Measurements from ENCODE around the gene PEAR1. TPM values are rescaled to one million over a fixed set of nuclear protein-coding genes. Genes with fewer than 3 reads are reported as not detected.

Gene PEAR1
- total RNA-seq, 1 donor from 2014 or later, result 39.8 TPM

GRCh38 chr1:156858959-156859522 lies 34.5 kb upstream of the PEAR1 start, which contains the start of gene INSRR:
TSS of gene INSRR (minus strand) at chr1:156859117. CDS start at chr1:156858621, 496 bp downstream.
- Histone ChIP-seq H3K4me1 (peaks cover 3 to 21% of the 10 kb centered on the region in 2 donors), H3K27ac (no peak within 1 kb of the TSS), H3K36me3 (no peaks in the 10 kb centered on the region), H3K4me3 (peak within 1 kb of the TSS; percentile 20 to 49), H3K9me3 (no peaks in the 10 kb centered on the region), H3K27me3 (peaks cover 13% of the 10 kb centered on the region)
- DNase-seq (ENCODE audit: low spot score in 2 of 2), result no peak
- no peak for TF ChIP-seq CTCF (IDR thresholded peaks at IDR 0.05)
- intact Hi-C loops (cut with DNase I), result no loop called here

GRCh38 chr1:156859523-156860112 lies 33.9 kb upstream of the PEAR1 start:
- Histone ChIP-seq H3K36me3 (no peaks in the 10 kb centered on the region), H3K27ac (no peak overlapping the region), H3K4me3 (peak overlapping the region; percentile 20 to 49), H3K27me3 (peaks cover 13% of the 10 kb centered on the region), H3K4me1 (peaks cover 3 to 21% of the 10 kb centered on the region in 2 donors), H3K9me3 (no peaks in the 10 kb centered on the region)
- DNase-seq (ENCODE audit: low spot score in 2 of 2), result no peak
- TF ChIP-seq CTCF (IDR thresholded peaks at IDR 0.05), result no peak
- intact Hi-C loops (cut with DNase I), result no loop called here

GRCh38 chr1:156860113-156860627 lies 33.3 kb upstream of the PEAR1 start:
- no peak for DNase-seq (ENCODE audit: low spot score in 2 of 2)
- H3K27ac ChIP-seq, result no peak overlapping the region
- peak; percentile 50 to 63 (median 63) for TF ChIP-seq CTCF (IDR thresholded peaks at IDR 0.05)

GRCh38 chr1:156860628-156861423 lies 32.7 kb upstream of the PEAR1 start, which contains the start of gene NTRK1:
TSS of gene NTRK1 (plus strand) at chr1:156860865. CDS start at chr1:156860935, 70 bp downstream.
- Histone ChIP-seq H3K4me3 (peak within 1 kb of the TSS; percentile 20 to 49), H3K9me3 (no peaks in the 10 kb centered on the region), H3K27me3 (peaks cover 13% of the 10 kb centered on the region), H3K36me3 (no peaks in the 10 kb centered on the region), H3K27ac (no peak within 1 kb of the TSS), H3K4me1 (peaks cover 3 to 21% of the 10 kb centered on the region in 2 donors)
- DNase-seq (ENCODE audit: low spot score in 2 of 2), result no peak
- intact Hi-C loops (cut with DNase I), result no loop called here
- TF ChIP-seq CTCF (IDR thresholded peaks at IDR 0.05), result no peak

More at GRCh38 chr1:156860113-156860627, 33.3 kb upstream of the PEAR1 start:
- Histone ChIP-seq H3K27me3 (peaks cover 13% of the 10 kb centered on the region), H3K4me3 (peak overlapping the region; percentile 20 to 49), H3K4me1 (peaks cover 3 to 21% of the 10 kb centered on the region in 2 donors), H3K9me3 (no peaks in the 10 kb centered on the region), H3K36me3 (no peaks in the 10 kb centered on the region)
- intact Hi-C loops (cut with DNase I), result no loop called here

- intact Hi-C loops (cut with DNase I), result no loop called here
- H3K4me3 ChIP-seq, result no peak overlapping the region
Observed at GRCh38 chr1:156862584-156862983, 30.9 kb upstream of the PEAR1 start.

More at GRCh38 chr1:156862584-156862983, 30.9 kb upstream of the PEAR1 start:
- Histone ChIP-seq H3K27ac (no peak overlapping the region), H3K4me1 (peaks cover 3 to 21% of the 10 kb centered on the region in 2 donors), H3K9me3 (no peaks in the 10 kb centered on the region), H3K27me3 (peaks cover 13% of the 10 kb centered on the region), H3K36me3 (no peaks in the 10 kb centered on the region)
- no peak for TF ChIP-seq CTCF (IDR thresholded peaks at IDR 0.05)
- no peak for DNase-seq (ENCODE audit: low spot score in 2 of 2)

Measured in ascending aorta (tissue), 2 donors.